AG08395 (cell line): ENCODE measurements around the gene CYP2F1.
A peak's percentile ranks its signal among the peaks of the same experiment; 100 is the strongest.
"Not testable (repeated sequence)": the region's sequence is repeated elsewhere in the genome, so short reads cannot be mapped to it uniquely, and the experiment has no call there.

Experiments
- DNase-seq: peaks from one replicate; pipeline ENCODE4 v3.0.0; 2012; ENCODE audit warnings: mixed read lengths, low spot score

Gene CYP2F1, protein sequence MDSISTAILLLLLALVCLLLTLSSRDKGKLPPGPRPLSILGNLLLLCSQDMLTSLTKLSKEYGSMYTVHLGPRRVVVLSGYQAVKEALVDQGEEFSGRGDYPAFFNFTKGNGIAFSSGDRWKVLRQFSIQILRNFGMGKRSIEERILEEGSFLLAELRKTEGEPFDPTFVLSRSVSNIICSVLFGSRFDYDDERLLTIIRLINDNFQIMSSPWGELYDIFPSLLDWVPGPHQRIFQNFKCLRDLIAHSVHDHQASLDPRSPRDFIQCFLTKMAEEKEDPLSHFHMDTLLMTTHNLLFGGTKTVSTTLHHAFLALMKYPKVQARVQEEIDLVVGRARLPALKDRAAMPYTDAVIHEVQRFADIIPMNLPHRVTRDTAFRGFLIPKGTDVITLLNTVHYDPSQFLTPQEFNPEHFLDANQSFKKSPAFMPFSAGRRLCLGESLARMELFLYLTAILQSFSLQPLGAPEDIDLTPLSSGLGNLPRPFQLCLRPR

DNA sequence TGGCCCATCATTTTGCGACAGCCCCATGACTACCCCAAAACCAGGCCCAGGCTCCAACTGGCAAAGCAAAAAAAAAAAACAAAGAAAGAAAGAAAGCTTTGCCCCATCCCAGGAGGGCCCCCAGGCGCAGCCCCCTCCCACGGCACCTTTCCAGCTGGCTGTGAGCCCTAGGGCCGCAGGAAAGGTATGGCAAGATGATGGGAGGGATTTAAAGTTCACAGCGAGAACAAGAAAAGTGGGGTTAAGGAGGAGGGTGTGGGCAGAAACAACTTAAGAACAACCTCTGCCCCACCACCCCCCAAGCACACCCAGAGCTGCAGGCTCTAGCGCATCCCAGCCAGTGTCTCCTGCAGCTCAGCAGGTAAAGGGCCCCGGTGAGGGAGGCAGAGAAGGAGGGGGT is at the start of gene CYP2F1:
Gene CYP2F1, plus strand, starts transcription at position 301 of the 400 bp plus-strand sequence. CDS start 1,757 bp downstream, outside the sequence.
- no peak for DNase-seq

DNA sequence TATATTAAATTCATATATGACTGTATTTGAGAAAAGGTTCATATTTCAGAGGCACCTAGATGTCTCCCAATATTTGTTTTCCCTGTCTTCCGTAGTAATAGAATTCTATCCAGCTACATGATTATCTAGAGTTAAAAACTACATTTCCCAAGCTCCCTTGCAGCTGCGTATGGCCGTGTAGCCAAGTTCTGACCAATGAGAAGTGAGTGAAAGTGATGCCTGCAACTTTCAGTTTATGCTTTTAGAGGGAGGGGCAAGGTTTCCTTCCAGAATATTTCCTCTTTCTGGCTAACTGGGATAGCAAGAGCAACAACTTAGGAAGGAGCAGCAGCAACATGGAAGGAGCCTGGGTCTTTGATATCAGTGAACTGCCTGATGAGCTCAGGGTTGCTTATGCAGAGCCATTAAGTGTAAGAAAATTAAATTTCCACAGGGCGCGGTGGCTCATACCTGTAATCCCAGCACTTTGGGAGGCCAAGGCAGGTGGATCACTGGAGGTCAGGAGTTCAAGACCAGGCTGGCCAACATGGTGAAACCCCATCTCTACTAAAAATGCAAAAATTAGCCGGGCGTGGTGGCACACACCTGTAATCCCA is 49.2 kb upstream of the CYP2F1 start:
- DNase-seq = peak; percentile 38

DNA sequence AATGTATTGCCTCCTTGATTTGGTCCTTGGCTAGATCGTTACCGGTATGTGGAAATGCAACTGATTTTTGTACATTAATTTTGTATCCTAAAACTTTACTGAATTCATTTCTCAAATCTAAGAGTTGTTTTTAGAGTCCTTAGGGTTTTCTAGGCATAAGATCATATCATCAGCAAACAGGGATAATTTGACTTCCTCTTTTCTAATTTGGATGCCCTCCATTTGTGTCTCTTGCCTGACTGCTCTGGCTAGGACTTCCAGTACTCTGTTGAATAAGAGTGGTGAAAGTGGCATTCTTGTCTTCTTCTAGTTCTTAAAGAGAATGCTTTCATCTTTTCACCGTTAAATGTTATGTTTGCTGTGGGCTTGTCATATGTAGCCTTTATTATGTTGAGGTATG is 37.9 kb upstream of the CYP2F1 start:
- DNase-seq = no peak

DNA sequence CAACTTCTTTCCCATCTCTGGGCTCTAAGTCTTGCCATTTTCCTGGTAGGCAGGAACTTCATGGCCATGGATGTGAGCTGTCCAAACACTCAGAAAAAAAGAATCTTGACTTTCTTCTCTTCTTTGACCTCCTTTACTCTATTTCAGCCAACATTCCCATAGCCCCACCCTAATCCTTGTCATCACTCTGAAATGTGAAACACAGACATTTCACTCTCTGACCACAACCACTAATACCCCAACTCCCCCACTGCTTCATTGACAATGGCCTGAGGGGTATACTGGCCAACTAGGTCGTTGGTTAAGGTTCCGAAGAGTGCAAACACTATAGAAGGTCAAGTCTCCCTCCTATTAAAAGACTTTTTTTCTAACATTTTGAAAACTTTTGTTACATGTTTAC is 30.7 kb upstream of the CYP2F1 start:
- DNase-seq = no peak

DNA sequence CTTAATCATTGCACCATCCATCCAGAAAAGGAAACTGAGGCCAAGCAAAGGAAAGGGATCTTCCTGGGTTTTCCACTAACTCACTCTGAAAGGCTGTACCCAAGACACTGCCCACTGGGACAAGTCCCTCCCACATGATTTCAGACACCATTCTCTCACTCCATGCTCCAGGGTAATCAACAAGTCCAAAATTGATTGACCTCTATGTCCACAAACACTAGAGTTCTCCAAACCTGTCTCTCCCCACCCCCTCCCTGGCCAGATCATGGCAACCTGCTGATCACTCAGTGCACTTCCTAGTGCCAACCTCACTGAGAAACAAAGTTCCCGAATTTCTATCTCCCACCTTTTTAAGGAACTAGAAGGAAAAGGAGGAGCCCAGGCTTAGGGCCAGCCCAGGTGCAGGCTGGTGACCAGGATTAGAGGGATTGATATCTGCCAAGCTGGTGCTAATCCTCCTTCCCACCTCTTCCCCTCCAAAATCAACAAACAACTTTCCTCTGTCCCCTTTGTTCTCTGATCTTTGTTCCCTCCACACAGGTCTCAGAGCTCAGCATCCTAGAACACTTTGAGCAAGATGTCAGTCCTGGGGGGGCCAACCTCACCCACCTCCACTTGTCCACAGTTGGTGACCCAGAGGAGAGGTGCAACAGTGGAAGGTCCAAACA is 28.4 kb upstream of the CYP2F1 start:
- no peak for DNase-seq

DNA sequence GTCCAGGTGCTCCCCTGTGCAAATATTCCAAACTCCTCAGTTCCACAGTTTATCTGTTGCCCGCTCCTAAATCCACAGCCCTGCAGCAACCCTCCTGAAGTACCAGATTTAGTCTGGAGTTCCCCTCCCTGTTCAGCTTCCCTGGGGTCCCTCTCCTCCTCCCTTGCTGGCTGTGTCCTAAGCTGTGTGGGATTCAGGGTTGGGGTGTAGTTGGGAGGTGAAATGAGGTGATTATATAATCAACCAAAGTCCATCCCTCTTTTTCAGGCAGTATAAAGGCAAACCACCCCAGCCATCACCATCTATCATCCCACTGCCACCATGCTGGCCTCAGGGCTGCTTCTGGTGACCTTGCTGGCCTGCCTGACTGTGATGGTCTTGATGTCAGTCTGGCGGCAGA is 26.1 kb upstream of the CYP2F1 start, which contains the start of gene CYP2A13:
Gene CYP2A13, plus strand, starts transcription at position 301 of the 400 bp plus-strand sequence. Its CDS starts 21 bp downstream, at position 322.
- DNase-seq = no peak

DNA sequence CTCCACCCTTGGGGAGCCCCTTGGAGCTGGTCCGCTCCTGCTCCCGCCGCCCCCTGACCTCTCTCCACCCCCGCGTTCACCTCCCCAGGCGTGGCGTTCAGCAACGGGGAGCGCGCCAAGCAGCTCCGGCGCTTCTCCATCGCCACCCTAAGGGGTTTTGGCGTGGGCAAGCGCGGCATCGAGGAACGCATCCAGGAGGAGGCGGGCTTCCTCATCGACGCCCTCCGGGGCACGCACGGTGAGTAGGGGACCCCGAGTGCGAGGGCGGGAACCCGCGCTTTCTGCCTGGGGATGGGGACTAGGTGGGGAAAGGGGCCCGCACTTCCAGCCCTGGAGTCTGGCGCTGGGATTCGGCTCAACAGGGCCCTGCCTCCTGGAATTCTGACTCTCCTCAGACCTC is 24.3 kb upstream of the CYP2F1 start:
- DNase-seq = no peak

DNA sequence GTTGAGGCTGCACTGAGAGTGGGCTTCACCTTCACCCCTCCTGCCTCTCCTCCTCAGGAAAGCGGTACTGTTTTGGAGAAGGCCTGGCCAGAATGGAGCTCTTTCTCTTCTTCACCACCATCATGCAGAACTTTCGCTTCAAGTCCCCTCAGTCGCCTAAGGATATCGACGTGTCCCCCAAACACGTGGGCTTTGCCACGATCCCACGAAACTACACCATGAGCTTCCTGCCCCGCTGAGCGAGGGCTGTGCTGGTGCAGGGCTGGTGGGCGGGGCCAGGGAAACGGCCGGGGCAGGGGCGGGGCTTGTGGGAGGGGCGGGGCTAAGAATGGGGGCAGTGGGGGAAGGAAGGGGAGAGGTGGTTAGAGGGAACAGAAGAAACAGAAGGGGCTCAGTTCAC is 18.5 kb upstream of the CYP2F1 start:
- DNase-seq = no peak

DNA sequence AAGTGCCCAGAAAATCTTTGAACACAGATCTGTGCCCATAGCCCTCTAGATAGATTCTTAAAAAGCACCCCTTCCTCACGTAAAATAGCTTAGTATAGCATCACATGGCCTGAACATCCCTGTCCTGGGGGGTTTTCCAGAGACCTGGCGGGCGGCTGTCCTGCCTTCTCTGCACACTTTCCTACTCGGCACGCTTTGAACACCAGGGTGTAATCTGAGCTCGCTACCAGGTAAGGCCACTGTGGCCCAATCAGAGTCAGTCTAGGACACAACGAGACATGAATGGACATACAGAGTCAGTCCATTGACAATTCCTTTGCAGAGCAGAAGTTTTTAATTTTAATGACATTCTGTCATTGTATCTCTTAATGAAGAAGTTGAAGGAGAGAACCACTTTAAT is 17.9 kb upstream of the CYP2F1 start:
- no peak for DNase-seq

DNA sequence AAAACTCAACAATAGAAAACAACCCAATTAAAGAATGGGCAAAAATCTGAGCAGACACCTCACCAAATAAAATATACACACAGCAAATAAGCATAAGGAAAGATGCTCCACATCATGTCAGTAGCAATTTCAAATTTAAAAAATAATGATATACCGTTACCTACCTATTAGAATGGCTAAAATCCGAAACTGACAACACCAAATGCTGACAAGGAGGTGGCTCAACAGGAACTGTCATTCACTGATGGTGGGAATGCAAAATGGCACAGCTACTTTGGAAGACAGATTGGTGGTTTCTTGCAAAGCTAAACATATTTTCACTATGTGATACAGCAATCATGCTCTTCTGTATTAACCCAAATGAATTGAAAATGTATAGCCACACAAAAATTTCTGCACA is 16.9 kb upstream of the CYP2F1 start:
- no peak for DNase-seq

DNA sequence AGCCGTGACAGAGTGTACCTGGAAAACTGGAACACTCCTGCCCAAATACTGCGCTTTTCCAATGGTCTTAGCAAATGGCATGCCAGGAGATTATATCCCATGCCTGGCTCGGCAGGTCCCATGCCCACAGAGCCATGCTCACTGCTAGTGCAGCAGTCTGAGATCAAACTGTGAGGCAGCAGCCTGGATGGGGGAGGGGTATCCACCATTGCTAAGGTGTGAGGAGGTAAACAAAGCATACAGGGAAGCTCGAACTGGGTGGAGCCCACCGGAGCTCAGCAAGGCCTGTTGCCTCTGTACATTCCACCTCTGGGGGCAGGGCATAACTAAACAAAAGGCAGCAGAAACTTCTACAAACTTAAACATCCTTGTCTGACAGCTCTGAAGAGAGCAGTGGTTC is 15.5 kb upstream of the CYP2F1 start:
- no peak for DNase-seq

DNA sequence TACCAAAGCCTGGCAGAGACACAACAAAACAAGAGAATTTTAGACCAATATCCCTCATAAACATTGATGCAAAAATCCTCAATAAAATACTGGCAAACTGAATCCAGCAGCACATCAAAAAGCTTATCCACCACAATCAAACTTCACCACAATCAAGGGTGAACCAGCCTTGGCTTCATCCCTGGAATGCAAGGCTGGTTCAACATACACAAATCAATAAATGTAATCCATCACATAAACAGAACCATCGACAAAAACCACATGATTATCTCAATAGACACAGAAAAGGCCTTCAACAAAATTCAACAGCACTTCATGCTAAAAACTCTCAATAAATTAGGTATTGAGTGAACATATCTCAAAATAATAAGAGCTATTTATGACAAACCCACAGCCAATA is 12.0 kb upstream of the CYP2F1 start:
- not testable (repeated sequence) for DNase-seq

DNA sequence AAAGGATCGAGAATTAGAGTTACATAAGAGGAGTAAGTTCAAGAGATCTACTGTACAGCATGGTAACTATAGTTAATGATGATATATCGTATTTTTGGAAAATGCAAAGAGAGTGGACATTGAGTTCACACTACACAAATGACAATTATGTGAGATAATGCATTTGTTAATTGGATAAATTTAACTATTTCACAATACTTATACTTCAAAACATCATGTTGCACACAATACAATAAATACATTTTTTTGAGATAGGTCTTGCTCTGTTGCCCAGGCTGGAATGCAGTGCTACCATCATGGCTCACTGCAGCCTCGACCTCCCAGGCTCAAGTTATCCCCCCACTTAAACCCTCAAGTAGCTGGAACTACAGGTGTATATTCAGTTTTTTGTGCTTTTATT is 8.1 kb upstream of the CYP2F1 start:
- DNase-seq = no peak

DNA sequence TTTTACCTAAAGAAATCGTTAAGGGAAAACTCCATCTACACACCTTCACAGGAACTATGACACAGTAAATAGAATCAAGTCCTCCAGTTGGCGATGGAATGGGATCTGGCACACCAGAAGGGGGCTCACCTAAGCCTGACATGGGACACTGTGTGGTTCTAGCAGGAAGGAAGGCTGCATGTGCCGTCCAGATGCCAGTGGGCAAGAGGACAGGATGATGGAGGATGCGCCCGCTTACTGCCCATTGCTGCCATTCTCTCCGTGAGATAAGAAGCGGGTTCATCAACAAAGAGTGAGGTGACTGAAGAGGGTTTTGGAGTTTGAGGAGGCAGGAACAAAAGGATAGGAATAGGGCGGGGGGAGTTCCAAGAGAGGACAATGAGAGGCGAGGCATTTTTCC is 2.9 kb upstream of the CYP2F1 start:
- no peak for DNase-seq

DNA sequence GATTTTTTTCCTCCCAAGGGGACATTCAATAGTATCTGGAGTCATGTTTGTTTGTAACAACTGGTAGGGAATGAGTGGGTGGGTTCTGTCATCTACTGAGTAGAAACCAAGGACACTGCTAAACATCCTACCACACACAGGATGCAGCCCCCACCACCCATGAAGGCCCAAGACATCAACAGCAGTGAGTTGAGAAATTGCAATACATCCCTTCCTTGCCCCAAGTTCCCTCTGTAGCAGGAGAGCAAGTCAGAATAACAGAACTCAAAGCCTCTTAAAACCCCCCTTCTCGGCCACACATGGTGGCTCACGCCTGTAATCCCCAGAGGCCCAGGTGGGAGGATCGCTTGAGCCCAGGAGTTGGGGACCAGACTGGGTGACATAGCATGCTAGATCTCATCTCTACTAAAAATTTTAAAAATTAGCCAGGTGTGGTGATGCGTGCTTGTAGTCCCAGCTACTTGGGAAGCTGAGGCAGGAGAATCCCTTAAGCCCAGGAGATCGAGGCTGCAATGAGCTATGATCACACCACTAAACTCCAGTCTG is 2.4 kb upstream of the CYP2F1 start:
- no peak for DNase-seq

DNA sequence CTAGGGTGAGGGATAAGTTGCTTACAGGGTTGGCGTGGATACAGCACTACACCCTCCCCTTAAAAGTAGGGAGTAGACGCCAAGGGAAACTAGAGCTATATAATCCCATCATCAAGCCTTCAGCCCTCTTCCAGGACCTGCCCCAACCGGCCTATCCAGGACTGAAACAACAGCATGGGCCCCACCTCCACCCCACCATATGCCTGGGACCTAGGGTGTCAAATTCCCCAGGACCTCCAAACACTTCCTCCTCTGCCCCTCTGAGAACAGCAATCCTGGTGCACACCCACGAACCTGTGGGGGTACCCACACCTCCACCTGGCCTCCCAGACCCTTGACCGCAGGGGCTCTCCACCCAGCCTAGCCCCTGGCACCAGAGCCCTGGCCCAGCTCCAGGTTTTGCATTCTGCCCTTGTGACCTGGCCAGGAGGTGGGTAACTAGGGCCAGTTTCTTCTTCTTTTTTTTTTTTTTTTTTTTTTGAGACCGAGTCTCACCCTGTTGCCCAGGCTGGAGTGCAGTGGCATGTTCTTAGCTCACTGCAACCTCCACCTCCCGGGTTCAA is 1.4 kb upstream of the CYP2F1 start:
- no peak for DNase-seq

DNA sequence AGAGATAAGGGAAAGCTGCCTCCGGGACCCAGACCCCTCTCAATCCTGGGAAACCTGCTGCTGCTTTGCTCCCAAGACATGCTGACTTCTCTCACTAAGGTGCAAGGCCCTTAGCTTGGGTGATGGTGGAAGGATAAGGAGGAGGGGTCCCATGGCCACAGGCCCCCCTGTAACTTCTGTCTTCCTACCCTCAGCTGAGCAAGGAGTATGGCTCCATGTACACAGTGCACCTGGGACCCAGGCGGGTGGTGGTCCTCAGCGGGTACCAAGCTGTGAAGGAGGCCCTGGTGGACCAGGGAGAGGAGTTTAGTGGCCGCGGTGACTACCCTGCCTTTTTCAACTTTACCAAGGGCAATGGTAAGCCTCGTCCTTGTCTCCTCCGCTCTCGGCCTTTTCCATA is 2.0 kb downstream of the CYP2F1 start:
- DNase-seq = no peak

DNA sequence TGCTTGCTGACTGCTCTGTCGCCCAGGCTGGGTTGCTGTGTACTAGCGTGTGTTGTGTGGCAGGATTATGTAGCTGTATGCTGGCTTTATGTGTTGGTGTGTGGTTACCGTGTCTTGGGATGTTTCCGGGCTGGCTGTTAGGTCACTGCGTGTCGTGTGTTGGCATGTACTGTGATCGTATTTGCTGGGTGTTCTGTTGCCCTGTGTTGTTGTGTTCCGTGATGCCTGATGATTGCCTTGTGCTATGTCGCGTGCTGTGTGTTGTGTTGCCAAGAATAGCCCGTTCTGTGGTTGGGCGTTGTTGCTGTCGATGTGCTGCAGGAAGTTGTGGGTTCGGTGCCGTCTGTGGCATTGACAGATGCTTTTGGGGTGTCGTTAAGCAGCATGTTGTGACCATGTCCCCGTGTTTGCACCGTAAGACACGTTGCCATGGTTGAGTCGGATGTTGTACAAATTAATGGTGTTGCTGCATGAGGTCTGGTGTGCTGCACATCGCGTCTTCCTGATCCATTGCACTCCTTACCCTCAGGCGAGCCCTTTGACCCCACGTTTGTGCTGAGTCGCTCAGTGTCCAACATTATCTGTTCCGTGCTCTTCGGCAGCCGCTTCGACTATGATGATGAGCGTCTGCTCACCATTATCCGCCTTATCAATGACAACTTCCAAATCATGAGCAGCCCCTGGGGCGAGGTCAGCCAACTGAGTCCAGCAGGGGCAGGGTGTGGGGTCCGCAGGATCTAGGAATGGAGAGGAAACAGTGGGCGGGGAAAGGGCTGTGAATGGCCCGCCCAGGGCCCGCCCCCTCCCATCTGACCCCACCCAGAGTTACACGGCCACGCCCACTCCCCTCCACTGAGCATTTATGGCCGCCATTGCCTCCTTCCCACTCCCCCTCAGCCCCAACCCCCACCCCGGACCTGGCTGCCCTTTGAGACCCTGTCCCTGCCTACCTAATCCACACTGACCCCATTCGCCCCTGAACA is 7.0 kb downstream of the CYP2F1 start:
- not testable (repeated sequence) for DNase-seq

DNA sequence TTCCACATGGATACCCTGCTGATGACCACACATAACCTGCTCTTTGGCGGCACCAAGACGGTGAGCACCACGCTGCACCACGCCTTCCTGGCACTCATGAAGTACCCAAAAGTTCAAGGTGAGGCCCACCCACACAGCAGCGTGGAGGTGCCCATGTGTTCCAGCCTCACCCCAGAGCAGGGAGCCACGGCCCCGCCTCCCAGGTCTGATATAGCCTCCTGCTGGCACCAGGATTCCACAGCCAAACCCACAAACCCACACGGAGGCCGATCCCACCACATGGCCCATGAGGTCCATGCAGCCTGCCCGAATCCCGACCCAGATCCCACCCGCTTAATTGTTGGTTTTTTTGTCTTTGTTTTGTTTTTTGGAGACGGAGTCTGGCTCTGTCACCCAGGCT is 8.6 kb downstream of the CYP2F1 start:
- DNase-seq = not testable (repeated sequence)

DNA sequence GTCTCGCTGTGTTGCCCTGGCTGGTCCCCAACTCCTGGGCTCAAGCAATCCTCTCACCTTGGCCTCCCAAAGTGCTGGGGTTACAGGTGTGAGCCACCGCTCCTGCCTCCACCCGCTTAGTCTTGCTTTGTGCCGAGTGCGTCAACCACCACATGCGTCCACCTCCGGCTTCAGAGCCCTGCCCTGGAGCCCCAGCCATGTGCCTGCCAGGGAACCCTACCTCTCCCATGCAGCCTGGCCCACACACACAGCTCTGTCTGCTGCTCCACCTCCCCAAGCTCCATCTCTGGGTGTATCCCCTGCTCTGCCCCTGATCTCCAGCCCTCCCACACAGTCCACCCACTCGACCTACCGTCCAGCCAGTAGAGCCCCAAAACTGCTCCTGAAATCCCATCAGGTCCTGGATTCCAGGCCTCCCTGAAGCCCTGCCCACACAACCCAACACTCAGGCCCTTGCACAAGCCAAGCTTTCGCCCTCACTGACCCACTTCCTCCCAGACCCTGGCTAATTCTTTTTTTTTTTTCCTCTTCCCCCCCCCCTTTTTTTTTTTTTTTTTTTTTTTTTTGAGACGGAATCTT is 9.6 kb downstream of the CYP2F1 start:
- DNase-seq = no peak

DNA sequence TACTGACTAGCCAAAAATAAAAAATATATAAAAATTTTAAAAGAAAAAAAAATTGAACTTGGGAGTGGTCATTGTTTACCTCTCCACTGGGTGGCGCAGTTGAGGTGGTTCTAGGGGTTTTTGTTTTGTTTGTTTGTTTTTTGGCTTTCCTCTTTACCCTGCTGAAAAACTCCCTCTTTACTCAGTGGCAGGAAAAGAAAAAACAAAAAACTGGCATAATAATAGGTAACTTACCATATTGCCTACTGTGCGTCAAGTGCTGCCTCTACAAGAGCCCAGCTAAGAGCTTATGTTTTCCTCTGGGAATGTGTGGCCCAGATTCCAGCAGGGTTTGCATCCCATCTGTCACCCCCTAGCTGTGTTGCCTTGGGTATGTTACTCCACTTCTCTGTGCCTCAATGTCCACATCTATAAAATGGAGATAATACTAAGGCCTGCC is 12.6 kb downstream of the CYP2F1 start:
- DNase-seq = not testable (repeated sequence)
